ENCODE measurements around the gene C2CD5.

GRCh38 chr12:22494319-22494718 lies 50.0 kb downstream of the C2CD5 start:
- TF ChIP-seq EZH2phosphoT487 (IDR thresholded peaks at IDR 0.05; ENCODE audit: borderline replicate concordance, low read depth) (no peak), CTCF (IDR thresholded peaks at IDR 0.05) (no peak)

Data from SK-N-SH (cell line).